Breast epithelium (tissue), 3 donors: ENCODE results near the gene YDJC.
A peak's percentile ranks its signal among the peaks of the same experiment; 100 is the strongest.

Source experiments
- CTCF ChIP-seq, 3 donors: fragments of 450-650 bp; IDR thresholded peaks; one replicate each; pipeline ENCODE4 v1.5.1; 2016 to 2017; ENCODE audit warnings: antibody characterized with exemption in 3 of 3, mild to moderate bottlenecking in 3 of 3, moderate library complexity in 3 of 3
- POLR2AphosphoS5 ChIP-seq, 3 donors: sonication (generic); formaldehyde crosslinking; IDR thresholded peaks; one replicate each; pipeline ENCODE4 v1.6.1; 2017; ENCODE audit warnings: antibody characterized with exemption in 3 of 3

GRCh38 chr22:21641789-21642583 lies 12.2 kb upstream of the YDJC start, which contains the start of gene SDF2L1:
- no peak for TF ChIP-seq CTCF (IDR thresholded peaks at IDR 0.05)
- peak in 2 of 3 donors; percentile 35 to 46 for TF ChIP-seq POLR2AphosphoS5 (IDR thresholded peaks at IDR 0.05)
